Astrocyte of the cerebellum (primary cell): Measurements from ENCODE around the gene MMP2.

Experiments
- DNase-seq: peaks from one replicate; pipeline ENCODE4 v3.0.0-alpha.2; 2011; ENCODE audit warnings: low read depth
- H3K4me3 ChIP-seq: 2 replicates; pipeline ENCODE4 v1.5.1; 2011; ENCODE audit warnings: mild to moderate bottlenecking, low read depth, low read length, moderate library complexity
- in situ Hi-C: cut with HindIII; loops from 2 replicates; pipeline ENCODE4 v1.10.0; 2017; ENCODE audit warnings: low sequenced_read_pairs
- TF ChIP-seq, protein P1 (sequence below): IDR thresholded peaks from 2 replicates; pipeline ENCODE4 v1.5.1; 2012; ENCODE audit warnings: low read length, low read depth, moderate library complexity, mild to moderate bottlenecking; ENCODE audit errors: missing control alignments

Gene MMP2

DNA sequence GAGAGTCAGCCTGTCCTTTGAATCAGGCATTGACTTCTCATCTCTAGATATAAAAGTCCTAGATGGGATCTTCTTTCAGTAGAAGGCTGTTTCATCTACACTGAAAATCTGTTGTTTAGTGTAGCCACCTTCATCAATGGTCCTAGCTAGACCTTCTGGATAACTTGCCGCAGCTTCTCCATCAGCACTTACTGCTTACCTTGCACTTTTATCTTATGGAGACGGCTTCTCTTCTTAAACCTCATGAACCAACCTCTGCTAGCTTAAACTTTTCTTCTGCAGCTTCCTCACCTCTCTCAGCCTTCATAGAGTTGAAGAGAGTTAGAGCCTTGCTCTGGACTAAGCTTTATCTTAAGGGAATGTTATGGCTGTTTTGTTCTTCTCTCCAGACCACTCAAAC lies 5.4 kb upstream of the MMP2 start:
- no peak for DNase-seq
- in situ Hi-C loops, result no loop called here

GRCh38 chr16:55474821-55475220 lies 4.2 kb upstream of the MMP2 start:
- no peak overlapping the region for H3K4me3 ChIP-seq
- TF ChIP-seq, protein P1, sequence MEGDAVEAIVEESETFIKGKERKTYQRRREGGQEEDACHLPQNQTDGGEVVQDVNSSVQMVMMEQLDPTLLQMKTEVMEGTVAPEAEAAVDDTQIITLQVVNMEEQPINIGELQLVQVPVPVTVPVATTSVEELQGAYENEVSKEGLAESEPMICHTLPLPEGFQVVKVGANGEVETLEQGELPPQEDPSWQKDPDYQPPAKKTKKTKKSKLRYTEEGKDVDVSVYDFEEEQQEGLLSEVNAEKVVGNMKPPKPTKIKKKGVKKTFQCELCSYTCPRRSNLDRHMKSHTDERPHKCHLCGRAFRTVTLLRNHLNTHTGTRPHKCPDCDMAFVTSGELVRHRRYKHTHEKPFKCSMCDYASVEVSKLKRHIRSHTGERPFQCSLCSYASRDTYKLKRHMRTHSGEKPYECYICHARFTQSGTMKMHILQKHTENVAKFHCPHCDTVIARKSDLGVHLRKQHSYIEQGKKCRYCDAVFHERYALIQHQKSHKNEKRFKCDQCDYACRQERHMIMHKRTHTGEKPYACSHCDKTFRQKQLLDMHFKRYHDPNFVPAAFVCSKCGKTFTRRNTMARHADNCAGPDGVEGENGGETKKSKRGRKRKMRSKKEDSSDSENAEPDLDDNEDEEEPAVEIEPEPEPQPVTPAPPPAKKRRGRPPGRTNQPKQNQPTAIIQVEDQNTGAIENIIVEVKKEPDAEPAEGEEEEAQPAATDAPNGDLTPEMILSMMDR, result no peak
- in situ Hi-C loops, result no loop called here
- no peak for DNase-seq

More for the DNA sequence above, 5.4 kb upstream of the MMP2 start:
- H3K4me3 ChIP-seq, result no peak overlapping the region
- TF ChIP-seq, protein P1, result no peak

GRCh38 chr16:55475919-55476318 lies 3.1 kb upstream of the MMP2 start:
- H3K4me3 ChIP-seq, result no peak overlapping the region
- no peak for DNase-seq
- in situ Hi-C loops, result no loop called here
- TF ChIP-seq, protein P1, result no peak

DNA sequence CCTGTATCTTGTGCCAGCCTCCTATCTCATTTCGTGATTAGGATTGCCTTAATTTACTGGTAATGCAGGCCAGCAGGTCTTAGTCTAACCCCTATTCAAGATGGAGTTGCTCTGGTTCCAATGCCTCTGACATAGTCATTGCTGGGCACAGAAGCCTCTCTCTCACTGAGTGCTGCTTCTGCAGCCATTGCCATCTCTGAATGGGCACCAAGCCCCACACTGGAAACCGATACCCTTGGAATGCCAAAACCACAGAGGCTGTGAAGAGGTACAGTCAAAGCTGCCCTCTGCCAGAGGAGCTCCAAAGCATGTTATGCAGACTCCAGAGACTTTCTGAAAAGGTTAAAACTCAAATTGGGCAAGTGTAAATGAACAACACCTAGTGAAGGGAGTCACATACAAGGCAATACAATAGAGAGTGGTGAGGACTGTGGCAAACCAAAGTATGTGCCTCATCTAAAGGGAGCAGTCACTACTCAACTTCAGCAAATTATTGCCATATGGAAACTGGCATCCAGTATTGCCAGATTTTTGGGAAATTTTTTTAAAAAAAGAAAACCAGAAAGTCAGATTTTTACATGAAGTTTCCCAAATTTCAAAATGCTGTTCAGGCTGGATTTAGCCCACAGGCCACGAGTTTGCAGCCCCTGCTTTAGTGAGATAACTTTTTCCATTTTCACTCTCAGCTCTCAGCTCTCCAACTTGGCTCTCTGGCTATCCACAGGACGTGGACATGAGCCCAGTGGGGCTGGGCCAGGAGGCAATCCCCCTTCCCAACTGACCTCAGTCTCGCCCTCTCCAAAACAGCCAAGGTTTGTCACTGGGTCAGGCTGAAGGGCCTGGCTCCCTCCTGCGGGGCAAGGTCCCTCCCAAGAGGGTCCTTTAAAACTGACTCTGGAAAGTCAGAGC lies 2.1 kb upstream of the MMP2 start:
- TF ChIP-seq, protein P1, result no peak
- in situ Hi-C loops, result no loop called here
- no peak for DNase-seq
- no peak overlapping the region for H3K4me3 ChIP-seq

DNA sequence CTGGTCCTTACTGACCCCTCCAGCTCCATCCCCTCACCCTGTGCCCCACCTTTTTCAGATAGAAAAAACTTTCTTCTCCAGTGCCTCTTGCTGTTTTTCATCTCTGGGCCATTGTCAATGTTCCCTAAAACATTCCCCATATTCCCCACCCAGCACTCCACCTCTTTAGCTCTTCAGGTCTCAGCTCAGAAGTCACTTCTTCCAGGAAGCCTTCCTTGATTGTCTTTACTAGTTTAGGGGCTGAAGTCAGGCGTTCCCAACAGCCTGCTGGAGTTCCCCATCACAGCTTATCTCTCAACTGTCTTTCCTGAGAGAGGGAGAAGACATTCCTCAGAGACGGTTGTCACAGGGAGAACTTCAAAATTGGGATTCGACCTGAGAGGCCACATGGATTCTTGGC lies 1.3 kb upstream of the MMP2 start:
- TF ChIP-seq, protein P1, result no peak
- in situ Hi-C loops, result no loop called here

DNA sequence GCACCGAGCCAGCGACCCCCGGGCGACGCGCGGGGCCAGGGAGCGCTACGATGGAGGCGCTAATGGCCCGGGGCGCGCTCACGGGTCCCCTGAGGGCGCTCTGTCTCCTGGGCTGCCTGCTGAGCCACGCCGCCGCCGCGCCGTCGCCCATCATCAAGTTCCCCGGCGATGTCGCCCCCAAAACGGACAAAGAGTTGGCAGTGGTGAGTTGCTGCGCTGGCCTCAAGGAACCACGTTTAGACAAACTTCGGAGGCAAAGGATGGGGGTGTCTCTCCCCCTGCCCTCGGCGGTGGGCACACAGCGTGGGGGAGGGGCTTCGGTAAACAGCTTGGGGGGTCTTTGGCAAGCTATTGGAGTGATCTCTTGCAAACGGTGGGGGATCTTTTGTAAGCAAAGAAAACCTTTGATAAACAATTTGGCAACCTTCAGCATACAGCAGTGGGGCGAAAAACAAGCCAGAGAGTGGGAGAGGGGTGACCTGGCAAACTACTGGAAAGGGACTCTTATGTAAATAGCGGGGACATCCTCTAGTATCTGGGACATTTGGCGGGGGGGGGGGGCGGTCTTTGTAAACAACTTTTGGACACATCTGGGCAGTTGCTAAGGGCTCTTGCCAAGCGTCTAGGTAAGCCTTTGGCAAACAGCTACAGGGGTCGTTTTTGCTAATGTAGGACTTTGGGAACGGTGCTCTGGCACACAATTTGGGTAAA lies 587 bp downstream of the MMP2 start:
- no peak for DNase-seq
- peak overlapping the region; percentile 92 for H3K4me3 ChIP-seq
- in situ Hi-C loops, result no loop called here
- TF ChIP-seq, protein P1, result no peak

More for the DNA sequence above, 1.3 kb upstream of the MMP2 start:
- H3K4me3 ChIP-seq, result no peak overlapping the region
- DNase-seq, result no peak
